ENCODE data around the gene DCBLD1.

DNA sequence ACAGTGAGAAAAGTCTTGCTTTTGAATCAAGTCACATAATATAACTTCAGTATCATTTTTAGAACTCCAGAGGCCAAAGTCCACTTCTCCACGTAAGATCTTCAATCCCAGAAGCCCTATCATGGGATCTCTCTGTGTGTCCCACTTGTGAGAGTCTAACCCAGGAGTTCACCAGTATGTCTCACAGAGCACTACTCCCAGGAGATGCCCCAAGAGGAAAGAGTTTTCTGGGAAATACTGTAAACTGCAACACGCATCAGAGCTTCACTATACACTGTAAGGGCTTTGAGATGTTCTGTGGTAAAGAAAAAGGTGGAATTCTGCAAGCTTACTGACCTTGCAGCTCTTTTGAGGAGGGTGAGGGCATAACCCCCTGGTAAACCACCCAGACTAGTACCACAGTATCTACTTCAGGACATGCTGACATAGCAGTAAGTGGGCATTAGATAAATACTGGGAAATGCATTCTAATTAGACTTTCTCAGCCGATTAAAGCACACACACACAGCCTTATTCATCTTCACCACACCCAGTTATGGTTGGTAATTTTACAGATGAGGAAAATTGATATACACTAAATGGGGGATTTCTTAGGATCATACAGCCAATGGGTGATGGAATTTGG, 12.3 kb downstream of the DCBLD1 start:
- TF ChIP-seq GABPA (tag; conservative IDR thresholded peaks at IDR 0.05; ENCODE audit: low read depth): no peak
- TF ChIP-seq, protein P1, sequence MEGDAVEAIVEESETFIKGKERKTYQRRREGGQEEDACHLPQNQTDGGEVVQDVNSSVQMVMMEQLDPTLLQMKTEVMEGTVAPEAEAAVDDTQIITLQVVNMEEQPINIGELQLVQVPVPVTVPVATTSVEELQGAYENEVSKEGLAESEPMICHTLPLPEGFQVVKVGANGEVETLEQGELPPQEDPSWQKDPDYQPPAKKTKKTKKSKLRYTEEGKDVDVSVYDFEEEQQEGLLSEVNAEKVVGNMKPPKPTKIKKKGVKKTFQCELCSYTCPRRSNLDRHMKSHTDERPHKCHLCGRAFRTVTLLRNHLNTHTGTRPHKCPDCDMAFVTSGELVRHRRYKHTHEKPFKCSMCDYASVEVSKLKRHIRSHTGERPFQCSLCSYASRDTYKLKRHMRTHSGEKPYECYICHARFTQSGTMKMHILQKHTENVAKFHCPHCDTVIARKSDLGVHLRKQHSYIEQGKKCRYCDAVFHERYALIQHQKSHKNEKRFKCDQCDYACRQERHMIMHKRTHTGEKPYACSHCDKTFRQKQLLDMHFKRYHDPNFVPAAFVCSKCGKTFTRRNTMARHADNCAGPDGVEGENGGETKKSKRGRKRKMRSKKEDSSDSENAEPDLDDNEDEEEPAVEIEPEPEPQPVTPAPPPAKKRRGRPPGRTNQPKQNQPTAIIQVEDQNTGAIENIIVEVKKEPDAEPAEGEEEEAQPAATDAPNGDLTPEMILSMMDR (IDR thresholded peaks at IDR 0.05 in 2 of 3, conservative IDR thresholded peaks at IDR 0.05 in 1 of 3; ENCODE audit: insufficient read depth in 2 of 3, low read depth in 1 of 3, low read length in 3 of 3): no peak
- no peak for TF ChIP-seq SP2 (IDR thresholded peaks at IDR 0.05; ENCODE audit: extremely low read depth, low read depth, low read length, poor library complexity, severe bottlenecking)
- TF ChIP-seq, protein P2, sequence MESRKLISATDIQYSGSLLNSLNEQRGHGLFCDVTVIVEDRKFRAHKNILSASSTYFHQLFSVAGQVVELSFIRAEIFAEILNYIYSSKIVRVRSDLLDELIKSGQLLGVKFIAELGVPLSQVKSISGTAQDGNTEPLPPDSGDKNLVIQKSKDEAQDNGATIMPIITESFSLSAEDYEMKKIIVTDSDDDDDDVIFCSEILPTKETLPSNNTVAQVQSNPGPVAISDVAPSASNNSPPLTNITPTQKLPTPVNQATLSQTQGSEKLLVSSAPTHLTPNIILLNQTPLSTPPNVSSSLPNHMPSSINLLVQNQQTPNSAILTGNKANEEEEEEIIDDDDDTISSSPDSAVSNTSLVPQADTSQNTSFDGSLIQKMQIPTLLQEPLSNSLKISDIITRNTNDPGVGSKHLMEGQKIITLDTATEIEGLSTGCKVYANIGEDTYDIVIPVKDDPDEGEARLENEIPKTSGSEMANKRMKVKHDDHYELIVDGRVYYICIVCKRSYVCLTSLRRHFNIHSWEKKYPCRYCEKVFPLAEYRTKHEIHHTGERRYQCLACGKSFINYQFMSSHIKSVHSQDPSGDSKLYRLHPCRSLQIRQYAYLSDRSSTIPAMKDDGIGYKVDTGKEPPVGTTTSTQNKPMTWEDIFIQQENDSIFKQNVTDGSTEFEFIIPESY (CRISPR knock-in tag; IDR thresholded peaks at IDR 0.05): no peak
- TF ChIP-seq, protein P3, sequence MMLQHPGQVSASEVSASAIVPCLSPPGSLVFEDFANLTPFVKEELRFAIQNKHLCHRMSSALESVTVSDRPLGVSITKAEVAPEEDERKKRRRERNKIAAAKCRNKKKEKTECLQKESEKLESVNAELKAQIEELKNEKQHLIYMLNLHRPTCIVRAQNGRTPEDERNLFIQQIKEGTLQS (IDR thresholded peaks at IDR 0.05): no peak
- TF ChIP-seq, protein P3 (CRISPR knock-in tag; conservative IDR thresholded peaks at IDR 0.05): no peak
- TF ChIP-seq CBFB (CRISPR knock-in tag; IDR thresholded peaks at IDR 0.05): no peak
- no peak for TF ChIP-seq EGR1 (conservative IDR thresholded peaks at IDR 0.05)
- TF ChIP-seq ZNF695 (CRISPR knock-in tag; IDR thresholded peaks at IDR 0.05): no peak
- TF ChIP-seq RAD51 (IDR thresholded peaks at IDR 0.05; ENCODE audit: borderline replicate concordance, low read depth): no peak
- no peak for TF ChIP-seq ZNF507 (tag; conservative IDR thresholded peaks at IDR 0.05)
- no peak for TF ChIP-seq MEIS2 (IDR thresholded peaks at IDR 0.05; ENCODE audit: partially characterized antibody)
- TF ChIP-seq, protein P4, sequence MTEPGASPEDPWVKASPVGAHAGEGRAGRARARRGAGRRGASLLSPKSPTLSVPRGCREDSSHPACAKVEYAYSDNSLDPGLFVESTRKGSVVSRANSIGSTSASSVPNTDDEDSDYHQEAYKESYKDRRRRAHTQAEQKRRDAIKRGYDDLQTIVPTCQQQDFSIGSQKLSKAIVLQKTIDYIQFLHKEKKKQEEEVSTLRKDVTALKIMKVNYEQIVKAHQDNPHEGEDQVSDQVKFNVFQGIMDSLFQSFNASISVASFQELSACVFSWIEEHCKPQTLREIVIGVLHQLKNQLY (CRISPR knock-in tag; conservative IDR thresholded peaks at IDR 0.05): no peak
- TF ChIP-seq, protein P5, sequence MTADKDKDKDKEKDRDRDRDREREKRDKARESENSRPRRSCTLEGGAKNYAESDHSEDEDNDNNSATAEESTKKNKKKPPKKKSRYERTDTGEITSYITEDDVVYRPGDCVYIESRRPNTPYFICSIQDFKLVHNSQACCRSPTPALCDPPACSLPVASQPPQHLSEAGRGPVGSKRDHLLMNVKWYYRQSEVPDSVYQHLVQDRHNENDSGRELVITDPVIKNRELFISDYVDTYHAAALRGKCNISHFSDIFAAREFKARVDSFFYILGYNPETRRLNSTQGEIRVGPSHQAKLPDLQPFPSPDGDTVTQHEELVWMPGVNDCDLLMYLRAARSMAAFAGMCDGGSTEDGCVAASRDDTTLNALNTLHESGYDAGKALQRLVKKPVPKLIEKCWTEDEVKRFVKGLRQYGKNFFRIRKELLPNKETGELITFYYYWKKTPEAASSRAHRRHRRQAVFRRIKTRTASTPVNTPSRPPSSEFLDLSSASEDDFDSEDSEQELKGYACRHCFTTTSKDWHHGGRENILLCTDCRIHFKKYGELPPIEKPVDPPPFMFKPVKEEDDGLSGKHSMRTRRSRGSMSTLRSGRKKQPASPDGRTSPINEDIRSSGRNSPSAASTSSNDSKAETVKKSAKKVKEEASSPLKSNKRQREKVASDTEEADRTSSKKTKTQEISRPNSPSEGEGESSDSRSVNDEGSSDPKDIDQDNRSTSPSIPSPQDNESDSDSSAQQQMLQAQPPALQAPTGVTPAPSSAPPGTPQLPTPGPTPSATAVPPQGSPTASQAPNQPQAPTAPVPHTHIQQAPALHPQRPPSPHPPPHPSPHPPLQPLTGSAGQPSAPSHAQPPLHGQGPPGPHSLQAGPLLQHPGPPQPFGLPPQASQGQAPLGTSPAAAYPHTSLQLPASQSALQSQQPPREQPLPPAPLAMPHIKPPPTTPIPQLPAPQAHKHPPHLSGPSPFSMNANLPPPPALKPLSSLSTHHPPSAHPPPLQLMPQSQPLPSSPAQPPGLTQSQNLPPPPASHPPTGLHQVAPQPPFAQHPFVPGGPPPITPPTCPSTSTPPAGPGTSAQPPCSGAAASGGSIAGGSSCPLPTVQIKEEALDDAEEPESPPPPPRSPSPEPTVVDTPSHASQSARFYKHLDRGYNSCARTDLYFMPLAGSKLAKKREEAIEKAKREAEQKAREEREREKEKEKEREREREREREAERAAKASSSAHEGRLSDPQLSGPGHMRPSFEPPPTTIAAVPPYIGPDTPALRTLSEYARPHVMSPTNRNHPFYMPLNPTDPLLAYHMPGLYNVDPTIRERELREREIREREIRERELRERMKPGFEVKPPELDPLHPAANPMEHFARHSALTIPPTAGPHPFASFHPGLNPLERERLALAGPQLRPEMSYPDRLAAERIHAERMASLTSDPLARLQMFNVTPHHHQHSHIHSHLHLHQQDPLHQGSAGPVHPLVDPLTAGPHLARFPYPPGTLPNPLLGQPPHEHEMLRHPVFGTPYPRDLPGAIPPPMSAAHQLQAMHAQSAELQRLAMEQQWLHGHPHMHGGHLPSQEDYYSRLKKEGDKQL (CRISPR knock-in tag; IDR thresholded peaks at IDR 0.05; ENCODE audit: borderline replicate concordance): no peak
